SU-DHL-6 (cell line): Measurements from ENCODE around the gene PRKCA.

Experiments
- H2AFZ ChIP-seq: fragments of 200-600 bp; sonication (generic); 2 replicates; pipeline ENCODE4 v1.6.1; 2014; ENCODE audit warnings: low read depth, mild to moderate bottlenecking, moderate library complexity, mixed read lengths, antibody characterized with exemption, low read length; ENCODE audit not compliant: severe bottlenecking
- H3F3A ChIP-seq: fragments of 200-600 bp; shearing (Covaris generic); 2 replicates; pipeline ENCODE4 v1.6.0; 2016; ENCODE audit warnings: antibody characterized with exemption, mild to moderate bottlenecking; ENCODE audit not compliant: insufficient read depth
- H3K27ac ChIP-seq: fragments of 200-600 bp; sonication (generic); 2 replicates; pipeline ENCODE4 v1.5.1; 2016; ENCODE audit warnings: low read depth, mild to moderate bottlenecking, low read length, moderate library complexity, mixed read lengths
- H3K27me3 ChIP-seq: fragments of 200-600 bp; sonication (generic), shearing (Covaris generic); 2 replicates; pipeline ENCODE4 v1.6.0; 2014; ENCODE audit warnings: mild to moderate bottlenecking, low read length
- H3K36me3 ChIP-seq: fragments of 200-600 bp; sonication (generic); 2 replicates; pipeline ENCODE4 v1.6.1; 2014; ENCODE audit warnings: mild to moderate bottlenecking, low read length, mixed read lengths
- H3K4me2 ChIP-seq: fragments of 300-600, 200-600 bp; shearing (Covaris generic), sonication (generic); 2 replicates; pipeline ENCODE4 v1.6.0; 2014; ENCODE audit warnings: low read length, low read depth, mild to moderate bottlenecking; ENCODE audit not compliant: poor library complexity, severe bottlenecking
- H3K4me3 ChIP-seq: fragments of 200-600 bp; sonication (generic); 2 replicates; pipeline ENCODE4 v1.5.1; 2014; ENCODE audit warnings: antibody characterized with exemption, low read length, mild to moderate bottlenecking, mixed read lengths; ENCODE audit not compliant: insufficient read depth, poor library complexity, severe bottlenecking
- H3K79me2 ChIP-seq: fragments of 200-600 bp; sonication (generic); 2 replicates; pipeline ENCODE4 v1.6.1; 2014; ENCODE audit warnings: mild to moderate bottlenecking, low read length, moderate library complexity; ENCODE audit not compliant: insufficient read depth
- H3K9ac ChIP-seq: fragments of 200-600 bp; sonication (generic); 2 replicates; pipeline ENCODE4 v1.7.0; 2014; ENCODE audit warnings: mild to moderate bottlenecking, low read length
- H3K9me2 ChIP-seq: fragments of 200-600 bp; sonication (generic); replicated peaks from 2 replicates; pipeline ENCODE4 v1.6.1; 2014; ENCODE audit warnings: low read length; ENCODE audit not compliant: insufficient read depth
- H3K9me3 ChIP-seq: fragments of 200-600 bp; sonication (generic); 2 replicates; pipeline ENCODE4 v1.6.1; 2014; ENCODE audit warnings: low read length, mixed read lengths; ENCODE audit not compliant: insufficient read depth
- H4K20me1 ChIP-seq: fragments of 200-600 bp; sonication (generic); 2 replicates; pipeline ENCODE4 v1.6.1; 2014; ENCODE audit warnings: low read depth, mild to moderate bottlenecking, antibody characterized with exemption, low read length, moderate library complexity, mixed read lengths
- CTCF ChIP-seq: fragments of 200-600 bp; sonication (generic); IDR thresholded peaks from one replicate; pipeline ENCODE4 v1.5.1; 2017; ENCODE audit warnings: antibody characterized with exemption, mild to moderate bottlenecking, low read length, moderate library complexity; ENCODE audit not compliant: insufficient read depth, poor library complexity, severe bottlenecking
- EZH2phosphoT487 ChIP-seq: fragments of 200-600 bp; sonication (generic), shearing (Covaris generic); conservative IDR thresholded peaks from 2 replicates; pipeline ENCODE4 v1.6.1; 2018; ENCODE audit warnings: mild to moderate bottlenecking, antibody characterized with exemption, low read length, moderate library complexity, mixed read lengths

The PRKCA gene

GRCh38 chr17:66629762-66630161 lies 327.3 kb downstream of the PRKCA start:
- Histone ChIP-seq H3F3A (peaks cover 4% of the 10 kb centered on the region; the same call in 1 of the 2 replicates), H3K36me3 (no peaks in the 10 kb centered on the region), H3K9me3 (no peaks in the 10 kb centered on the region), H3K27ac (no peak overlapping the region), H3K9ac (no peak overlapping the region), H3K9me2 (no peaks in the 10 kb centered on the region), H3K4me2 (no peak overlapping the region), H3K4me3 (no peak overlapping the region), H2AFZ (no peak overlapping the region), H3K27me3 (no peaks in the 10 kb centered on the region), H4K20me1 (no peaks in the 10 kb centered on the region), H3K79me2 (peaks cover 48% of the 10 kb centered on the region)
- TF ChIP-seq CTCF = no peak
- no peak for TF ChIP-seq EZH2phosphoT487

DNA sequence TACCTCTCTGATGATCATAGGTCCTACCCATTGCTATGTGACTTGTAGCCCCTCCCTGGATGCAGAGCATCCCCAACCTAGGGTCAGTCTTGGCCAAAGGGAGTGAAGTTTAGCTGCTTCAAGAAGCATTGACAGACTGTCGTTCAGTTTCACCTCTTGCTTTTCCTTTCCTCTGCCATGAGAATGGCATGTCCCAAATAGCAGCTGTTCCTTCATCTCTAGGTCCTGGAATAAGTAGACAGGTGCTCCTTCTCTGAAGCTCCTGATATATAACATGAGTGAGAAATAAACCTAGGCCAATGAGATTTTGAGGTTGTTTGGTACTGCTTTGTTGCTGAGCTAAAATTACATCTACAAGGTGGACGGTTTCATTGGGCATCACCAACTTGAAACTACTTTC lies 328.0 kb downstream of the PRKCA start:
- Histone ChIP-seq H2AFZ (no peak overlapping the region), H3K9ac (no peak overlapping the region), H3K27ac (no peak overlapping the region), H3K9me2 (no peaks in the 10 kb centered on the region), H3F3A (no peaks in the 10 kb centered on the region), H3K36me3 (no peaks in the 10 kb centered on the region), H3K79me2 (peaks cover 48% of the 10 kb centered on the region), H4K20me1 (no peaks in the 10 kb centered on the region), H3K4me3 (no peak overlapping the region), H3K27me3 (no peaks in the 10 kb centered on the region), H3K4me2 (no peak overlapping the region), H3K9me3 (no peaks in the 10 kb centered on the region)
- no peak for TF ChIP-seq EZH2phosphoT487
- TF ChIP-seq CTCF = no peak

- Histone ChIP-seq H3K9me2 (no peaks in the 10 kb centered on the region), H3F3A (no peaks in the 10 kb centered on the region), H2AFZ (no peak overlapping the region), H3K27ac (no peak overlapping the region), H3K79me2 (peaks cover 49% of the 10 kb centered on the region), H4K20me1 (no peaks in the 10 kb centered on the region), H3K36me3 (no peaks in the 10 kb centered on the region), H3K4me2 (no peak overlapping the region), H3K9ac (no peak overlapping the region), H3K9me3 (no peaks in the 10 kb centered on the region), H3K4me3 (no peak overlapping the region), H3K27me3 (no peaks in the 10 kb centered on the region)
- TF ChIP-seq CTCF = no peak
- TF ChIP-seq EZH2phosphoT487 = no peak
Observed at GRCh38 chr17:66630828-66631472, 328.5 kb downstream of the PRKCA start.
